Measurements from ENCODE around the gene CBX3.

DNA sequence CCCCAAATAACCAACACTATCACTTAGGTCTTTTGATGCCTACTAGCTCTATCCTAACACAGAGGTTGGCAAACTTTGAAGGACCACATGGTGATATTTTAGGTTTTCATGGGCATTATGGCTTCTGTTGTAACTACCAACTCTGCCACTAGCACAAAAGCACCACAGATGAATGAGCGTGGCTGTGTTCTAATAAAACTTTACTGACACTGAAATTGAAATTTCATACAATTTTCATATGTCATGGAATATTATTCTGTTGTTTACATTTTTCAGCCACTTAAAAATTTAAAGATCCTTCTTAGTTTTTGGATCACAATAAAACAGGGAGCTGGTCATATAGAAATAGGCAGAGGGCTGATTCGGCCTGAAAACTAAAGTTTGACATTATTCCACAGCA, 26.4 kb downstream of the CBX3 start:
- no peak for TF ChIP-seq POLR2AphosphoS5 (IDR thresholded peaks at IDR 0.05; ENCODE audit: low read depth, low read length)
- no peak for TF ChIP-seq POLR2A (IDR thresholded peaks at IDR 0.05; ENCODE audit: low read depth, low read length)
- TF ChIP-seq TAF1 (IDR thresholded peaks at IDR 0.05; ENCODE audit: low read depth, low read length), result no peak
- TF ChIP-seq SPI1 (IDR thresholded peaks at IDR 0.05; ENCODE audit: low read depth, low read length), result no peak
- no peak for TF ChIP-seq POU2F2 (IDR thresholded peaks at IDR 0.05; ENCODE audit: low read depth, low read length)
- TF ChIP-seq PAX5 (IDR thresholded peaks at IDR 0.05; ENCODE audit: insufficient read depth, low read length, severe bottlenecking), result no peak
